Cortex of kidney (tissue), 1 donor: ENCODE data around the gene GRID2.

Source experiments
- DNase-seq: peaks from one replicate; lab custom pipeline; 2025; lab: John Stamatoyannopoulos, UW

Gene GRID2

DNA sequence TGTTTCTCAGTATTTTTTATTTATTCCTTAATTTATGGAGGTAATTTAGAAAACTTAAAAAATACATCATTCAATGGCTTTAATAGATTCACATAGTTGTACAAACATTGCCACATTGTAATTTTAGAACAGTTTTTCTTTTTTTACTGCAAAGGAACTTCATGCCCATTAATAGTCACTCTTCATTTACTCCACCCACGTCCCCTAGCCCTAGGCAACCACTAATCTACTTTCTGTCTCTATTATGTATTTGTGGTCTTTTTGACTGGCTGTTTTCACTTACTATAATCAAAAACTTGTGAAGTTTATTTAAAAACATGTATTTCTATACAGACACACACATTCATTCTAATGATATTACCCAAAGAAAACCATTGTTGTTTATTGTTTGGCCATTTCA is 664.8 kb downstream of the GRID2 start:
- DNase-seq: no peak

DNA sequence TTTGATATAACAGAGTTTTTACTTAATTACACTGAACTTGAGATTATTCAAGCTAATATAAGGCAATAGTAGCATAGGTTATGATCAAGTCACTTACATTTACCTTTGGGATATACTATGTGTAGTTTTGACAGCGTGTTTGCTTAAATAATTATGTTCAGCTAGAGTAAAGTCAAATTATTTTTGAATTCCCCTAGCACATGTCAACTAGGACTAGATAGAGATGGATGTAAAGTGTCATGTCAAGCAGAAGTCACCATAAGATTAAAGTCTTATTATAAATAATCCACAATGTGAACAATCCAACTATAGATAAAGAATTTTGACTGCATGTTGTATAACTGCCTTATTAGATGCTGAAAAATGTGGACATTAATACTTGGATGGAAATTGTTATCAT is 665.2 kb downstream of the GRID2 start:
- no peak for DNase-seq

DNA sequence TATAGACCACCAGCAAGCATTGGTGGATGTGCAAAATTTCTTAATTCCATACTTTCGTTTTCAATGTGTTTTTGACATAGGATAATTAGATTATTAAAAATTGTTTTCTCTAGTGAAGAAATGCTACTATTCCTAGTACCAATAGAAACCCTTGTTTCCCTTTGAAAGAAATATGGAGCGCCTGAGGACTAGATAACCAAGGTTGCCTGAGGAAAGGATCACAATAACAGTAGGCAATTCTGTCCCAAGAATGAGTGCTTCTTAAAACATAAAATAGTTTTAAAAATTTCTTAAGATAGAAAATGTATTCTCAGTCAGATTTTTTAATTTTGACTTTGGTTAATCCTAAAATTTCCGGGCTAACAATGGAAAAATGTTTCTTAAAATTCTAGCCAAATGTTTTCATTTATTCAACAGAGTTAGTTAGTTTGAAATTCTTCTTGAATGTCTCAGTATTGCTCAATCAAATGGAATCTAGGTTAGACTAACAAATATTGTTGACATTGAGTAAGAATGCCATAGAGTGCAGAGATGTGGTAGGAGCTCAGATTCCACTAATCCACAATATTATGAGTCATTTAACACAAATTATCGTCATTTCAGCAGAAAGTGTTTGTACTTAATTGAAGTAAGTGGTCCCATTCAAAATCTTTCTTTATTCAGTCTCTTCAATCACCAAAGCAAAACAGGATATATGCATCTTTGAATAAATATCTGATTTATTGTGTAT is 666.0 kb downstream of the GRID2 start:
- no peak for DNase-seq

DNA sequence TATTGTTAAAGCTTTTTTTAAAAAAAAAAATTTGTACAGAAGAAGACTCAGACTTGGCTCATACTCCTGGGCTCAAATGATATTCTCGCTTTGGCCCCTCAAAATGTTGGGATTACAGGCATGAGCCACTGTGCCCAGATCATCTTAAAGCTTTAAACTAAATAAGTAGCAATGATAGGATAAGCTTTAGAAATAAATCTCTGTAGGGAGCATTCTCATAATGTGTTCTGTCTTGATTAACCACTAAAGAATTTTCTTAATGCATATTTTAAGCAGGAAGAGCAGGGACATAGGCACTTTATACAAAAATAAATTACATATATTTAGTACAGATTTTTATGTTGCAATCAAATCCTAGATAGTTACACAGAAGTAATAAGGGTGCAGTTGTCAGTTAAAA is 667.2 kb downstream of the GRID2 start:
- no peak for DNase-seq

DNA sequence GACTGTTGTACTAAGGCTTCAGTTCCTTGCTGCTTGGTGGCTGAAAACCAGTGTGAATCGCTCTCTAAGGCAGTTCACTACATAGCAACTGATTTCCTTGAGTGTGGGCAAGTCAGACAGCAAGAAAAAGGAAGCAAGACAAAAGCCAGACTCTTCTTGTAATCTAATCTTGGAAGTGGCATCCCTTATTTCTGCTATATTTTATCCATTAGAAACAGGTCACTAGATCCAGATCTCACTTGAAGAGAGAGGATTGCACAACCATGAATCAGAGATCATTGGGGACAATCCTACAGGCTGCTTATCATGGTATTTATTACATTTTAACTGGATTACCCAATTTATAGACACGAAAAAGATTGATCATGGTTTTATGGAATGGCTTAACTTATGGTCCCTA is 684.5 kb downstream of the GRID2 start:
- DNase-seq: no peak

DNA sequence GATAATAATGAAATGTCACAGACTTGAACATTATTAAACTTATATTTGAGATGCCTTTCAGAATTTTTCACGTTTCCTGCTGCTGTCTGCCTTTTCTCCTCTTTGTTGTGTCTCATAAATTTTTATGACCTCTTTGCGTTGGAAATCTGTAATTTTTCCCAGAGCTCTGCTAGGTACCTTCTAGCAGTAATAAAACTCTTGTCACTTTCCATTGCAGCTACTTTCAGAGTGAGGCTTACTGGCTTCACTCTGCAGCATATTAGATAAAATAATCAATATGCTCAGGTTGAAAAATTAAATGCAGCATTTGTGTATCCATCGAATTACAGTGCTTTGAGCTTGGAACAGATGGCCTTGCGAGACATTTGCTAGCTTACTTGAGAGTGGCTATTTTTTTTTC is 689.0 kb downstream of the GRID2 start:
- DNase-seq: no peak

DNA sequence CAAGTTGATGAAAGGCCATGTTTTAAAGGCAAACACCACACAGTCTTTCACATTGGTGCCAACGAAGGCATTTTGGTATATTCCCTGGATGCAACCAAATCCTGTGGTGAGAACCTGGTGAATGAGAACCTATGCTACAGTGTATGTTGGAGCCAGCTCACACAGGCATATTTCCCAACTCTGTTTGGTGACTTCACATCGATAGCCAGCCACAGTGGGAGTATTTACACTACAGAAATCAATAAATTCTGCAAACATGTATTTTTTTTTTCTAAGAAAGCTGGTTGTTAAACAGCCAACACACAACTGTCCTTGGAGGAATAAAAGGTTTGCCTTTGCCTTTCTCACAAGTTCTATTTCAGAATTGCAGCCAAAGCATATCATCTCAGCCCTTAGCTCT is 691.0 kb downstream of the GRID2 start:
- no peak for DNase-seq

DNA sequence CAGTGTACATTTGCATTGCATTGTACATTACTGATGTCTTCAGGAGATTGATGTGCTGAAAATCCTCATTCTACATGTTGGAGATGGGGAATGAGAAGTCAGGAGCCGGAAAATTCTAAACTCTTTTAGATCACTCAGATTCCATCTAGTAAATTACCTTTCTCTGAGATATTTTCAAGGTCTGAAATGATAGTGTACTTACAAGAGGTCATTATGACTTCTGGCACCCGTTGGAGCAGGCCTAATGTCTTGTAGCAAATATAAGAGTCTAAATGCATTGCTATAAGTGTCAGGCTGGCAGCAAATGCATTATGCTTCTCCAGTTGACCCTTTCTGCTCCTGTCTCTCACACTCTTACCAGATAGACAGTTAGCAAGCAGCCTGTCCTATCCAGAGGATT is 692.8 kb downstream of the GRID2 start:
- no peak for DNase-seq

DNA sequence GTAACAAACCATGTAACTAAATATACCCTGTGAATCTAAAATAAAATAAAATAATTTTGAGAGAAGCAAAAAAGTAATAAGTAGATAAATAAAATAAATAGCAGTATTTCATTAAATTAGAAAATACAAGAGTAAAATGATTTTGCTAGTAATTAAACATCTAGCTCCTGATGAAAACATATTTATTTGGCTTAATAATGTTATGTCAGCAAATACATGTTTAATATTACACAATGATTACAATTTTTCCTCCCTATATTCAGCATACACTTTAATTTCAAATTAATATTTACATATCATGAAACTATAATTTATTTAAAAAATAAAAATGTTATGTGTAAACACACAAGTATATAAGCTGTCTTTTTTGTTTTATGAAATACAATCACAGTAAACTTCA is 697.1 kb downstream of the GRID2 start:
- DNase-seq: no peak

DNA sequence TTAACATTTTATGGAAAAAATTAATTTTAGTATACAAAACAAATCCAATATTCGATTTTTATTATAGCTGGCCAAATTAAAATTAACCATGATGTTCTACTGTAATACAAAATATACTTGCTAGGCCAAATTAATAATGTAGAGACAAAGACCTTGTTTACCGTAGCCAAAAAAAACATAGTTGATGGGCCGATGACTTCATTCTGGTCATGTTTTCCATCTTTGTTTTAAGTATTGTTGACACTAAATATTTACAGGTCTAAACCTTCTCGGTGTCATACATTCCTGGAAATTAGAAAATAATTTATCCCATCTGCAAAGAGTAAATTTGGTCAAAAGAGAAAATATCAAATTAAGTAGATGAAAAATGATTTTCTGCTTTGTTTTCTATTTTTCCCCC is 698.5 kb downstream of the GRID2 start:
- no peak for DNase-seq

DNA sequence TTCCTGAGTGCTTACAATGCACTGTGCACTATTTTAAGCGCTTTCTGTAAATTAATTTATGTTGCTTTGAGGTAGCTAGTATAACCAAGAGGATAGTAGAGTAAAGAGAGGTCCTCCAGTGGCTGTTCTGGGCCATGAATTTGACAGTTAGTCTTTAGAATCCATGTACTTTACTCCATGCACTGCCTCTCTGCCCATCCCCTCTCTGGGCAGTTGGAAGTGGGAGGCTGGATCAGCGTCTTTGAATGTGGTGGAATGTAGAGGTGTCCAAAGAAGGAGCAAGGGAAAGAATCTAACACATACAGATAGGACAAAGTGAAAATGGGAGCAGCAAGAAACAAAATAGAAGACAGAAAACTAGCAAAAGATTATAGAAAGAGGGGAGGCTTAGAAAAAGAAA is 712.6 kb downstream of the GRID2 start:
- no peak for DNase-seq

DNA sequence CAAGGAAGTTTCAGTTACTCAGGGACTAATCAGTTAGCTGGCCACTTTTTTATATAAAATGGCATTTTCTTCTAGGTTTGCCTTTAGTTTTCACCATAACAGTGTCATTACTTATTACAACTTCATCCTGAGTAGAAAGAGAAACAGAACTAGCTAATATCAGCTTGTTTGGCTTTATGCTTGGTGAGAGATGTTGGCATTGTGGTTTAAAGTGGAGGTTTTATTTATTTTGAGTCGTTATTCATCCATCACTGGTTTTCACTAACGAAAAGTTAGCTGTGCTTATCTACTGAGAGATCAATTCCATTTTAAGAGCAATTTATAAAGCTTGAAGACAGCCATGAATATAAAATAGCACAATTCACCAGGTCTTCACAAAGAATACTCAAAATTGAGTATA is 714.5 kb downstream of the GRID2 start:
- DNase-seq: no peak

DNA sequence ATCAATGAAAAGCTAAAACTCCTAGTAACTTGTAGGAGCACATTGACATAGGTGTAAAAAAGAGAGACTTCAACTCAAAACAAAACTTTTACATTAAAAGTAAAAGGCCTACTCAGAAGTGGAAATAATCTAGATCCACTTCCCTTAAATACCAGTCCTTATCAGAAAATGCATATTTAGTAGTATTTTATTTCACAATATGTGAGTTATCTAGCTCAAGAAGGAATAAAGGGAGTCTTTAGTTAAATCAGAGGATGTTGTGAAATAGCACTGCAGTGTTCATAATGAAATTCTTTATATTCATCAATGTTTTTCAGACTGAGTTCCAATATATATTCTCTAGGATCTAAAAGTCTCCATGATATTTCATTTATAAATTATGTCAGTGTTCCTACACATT is 715.0 kb downstream of the GRID2 start:
- no peak for DNase-seq

DNA sequence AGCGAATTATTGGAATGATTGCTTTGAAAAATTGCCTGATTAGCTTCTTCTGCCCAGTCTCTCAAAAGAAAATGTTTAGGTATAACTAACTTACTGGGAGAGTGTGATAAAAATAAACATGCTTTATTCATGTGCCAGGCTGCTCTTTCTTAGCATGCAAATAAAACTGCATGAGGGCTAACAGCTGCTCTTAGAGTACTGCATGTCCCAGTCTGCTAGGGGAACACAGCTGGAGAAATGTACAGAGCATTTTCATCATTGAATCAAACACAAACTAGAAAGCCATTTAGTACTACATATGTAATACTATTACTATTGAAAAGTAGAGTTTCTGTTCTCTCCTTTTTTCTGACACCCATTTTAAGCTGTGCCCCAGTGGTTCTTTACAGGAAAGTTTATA is 726.0 kb downstream of the GRID2 start:
- no peak for DNase-seq

DNA sequence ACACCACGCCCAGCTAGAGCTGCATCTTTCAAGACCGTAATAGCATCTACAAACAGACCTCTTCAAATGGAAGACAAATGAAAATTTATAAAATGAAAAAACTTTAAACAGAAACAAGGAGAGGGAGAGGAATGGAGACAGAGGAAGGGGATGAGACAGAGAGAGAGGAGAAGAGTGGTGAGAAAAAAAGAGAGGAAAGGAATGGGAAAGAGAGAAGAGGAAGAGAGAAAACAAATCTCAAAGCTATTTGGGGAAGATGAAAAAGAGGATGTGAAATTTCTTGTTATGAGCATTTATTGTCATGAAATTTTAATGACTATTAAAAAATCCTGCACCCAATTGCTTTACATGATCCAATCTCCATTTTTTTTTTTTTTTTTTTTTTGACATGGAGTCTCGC is 726.9 kb downstream of the GRID2 start:
- DNase-seq: no peak

DNA sequence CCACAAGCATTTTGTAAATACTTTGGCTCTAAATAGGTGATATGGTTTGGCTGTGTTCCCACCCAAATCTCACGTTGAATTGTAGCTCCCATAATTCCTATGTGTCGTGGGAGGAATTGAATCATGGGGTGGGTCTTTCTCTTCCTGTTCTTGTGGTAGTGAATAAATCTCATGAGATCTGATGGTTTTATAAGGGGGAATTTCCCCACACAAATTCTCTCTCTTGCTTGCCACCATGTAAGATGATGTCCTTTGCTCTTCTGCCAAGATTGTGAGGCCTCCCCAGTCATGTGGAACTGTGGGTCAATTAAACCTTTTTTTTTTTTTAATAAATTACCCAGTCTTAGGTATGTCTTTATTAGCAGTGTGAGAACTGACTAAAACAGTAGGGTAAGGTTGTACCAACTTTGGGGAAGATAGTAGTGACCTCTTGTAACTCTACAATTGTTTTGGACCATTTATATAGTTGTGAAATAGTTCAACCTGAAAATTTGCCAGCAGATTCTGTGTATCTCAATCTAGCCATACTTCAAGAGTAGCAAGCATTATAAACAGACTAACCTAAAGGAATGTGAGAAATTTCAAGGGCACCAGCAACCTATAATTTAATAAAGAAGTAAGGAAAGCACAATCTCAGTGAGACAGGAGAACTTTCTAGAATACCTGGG is 727.8 kb downstream of the GRID2 start:
- DNase-seq: no peak

DNA sequence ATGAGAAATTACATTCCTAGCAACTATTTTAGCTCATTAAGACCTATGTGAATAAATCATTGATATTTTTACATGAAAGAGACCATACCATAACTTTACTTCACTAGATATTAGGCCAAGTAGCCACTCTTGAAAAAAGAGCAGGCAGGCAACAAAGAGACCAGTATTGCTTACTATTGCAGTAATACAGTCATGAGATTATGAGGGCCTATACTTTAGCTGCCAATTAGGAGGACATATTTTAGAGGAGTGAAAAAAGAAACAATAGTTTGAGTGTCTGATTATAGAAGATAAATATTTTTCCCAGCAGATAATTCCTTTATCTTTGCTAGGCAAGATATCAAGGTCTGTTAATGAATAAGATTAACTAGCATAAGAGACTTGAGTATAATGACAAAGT is 739.0 kb downstream of the GRID2 start:
- no peak for DNase-seq

DNA sequence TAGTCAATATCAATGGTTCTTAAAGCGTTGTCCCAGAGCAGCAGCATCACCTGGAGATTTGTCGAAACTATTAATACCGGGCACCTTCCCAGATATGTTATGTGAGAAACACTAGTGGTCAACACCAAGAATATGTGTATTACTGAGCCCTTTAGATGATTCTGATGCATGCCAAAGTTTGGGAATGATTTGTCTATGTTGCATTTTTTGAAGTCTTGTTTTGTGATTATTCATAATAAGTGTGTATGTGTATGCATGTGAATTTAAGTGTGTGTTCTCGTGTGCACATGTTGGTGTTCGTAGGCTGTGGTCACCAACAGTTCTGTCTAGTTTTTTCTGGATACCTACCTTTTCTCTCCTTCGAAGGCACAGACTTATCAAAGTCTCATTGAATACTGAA is 749.4 kb downstream of the GRID2 start:
- no peak for DNase-seq

DNA sequence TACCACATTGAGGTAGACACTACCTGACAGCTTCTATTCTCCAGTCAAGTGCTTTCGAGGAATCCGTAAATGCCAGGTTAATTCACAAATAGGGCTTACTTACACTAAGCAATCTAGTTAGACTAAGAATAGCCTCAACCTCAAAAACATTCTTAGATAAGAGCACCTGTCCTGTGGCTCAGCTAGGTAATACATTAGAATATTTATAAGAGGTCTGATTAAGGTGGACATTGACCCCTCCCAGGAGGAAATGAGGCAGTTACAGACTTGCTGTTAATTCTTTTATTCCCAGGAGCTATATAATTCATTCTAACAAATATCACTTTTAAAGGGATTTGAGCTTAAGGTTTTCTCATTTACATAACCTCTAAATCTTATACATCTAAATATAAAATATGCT is 758.1 kb downstream of the GRID2 start:
- no peak for DNase-seq

DNA sequence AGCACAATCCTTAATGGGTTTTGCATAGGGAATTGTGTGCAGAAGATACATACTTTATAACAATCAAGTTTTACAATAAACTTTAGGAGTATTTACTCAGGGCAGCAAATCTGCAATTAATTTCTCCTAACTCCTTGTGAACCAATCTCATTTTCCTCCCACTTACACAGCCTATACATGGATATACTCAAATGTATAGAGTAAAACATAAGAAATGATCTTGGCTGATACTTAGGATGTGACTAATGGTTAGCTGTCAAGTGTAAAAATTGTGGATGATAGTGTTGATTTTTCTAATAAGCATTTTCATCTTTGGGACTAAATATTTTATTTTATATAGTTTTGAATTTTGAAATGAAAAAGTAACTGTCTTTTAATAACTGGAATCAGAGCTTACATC is 759.6 kb downstream of the GRID2 start:
- no peak for DNase-seq

DNA sequence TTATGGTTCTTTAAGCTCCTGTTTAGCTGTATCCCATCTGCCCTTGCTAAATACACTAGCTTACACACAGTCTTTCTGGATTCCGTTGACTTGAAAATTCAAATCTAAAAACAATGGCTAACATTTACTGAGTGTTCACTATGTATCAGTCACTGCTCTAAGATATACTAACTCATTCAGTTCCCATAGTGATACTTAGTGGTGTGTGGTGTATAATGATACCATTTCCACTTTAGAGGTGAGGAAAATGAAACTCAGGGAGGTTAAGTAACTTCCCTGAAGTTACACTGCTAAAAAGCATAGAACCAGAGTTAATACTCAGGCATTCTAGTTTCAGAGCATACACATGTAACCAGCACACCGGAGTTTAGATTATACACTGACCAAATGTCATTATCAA is 762.0 kb downstream of the GRID2 start:
- DNase-seq: no peak

DNA sequence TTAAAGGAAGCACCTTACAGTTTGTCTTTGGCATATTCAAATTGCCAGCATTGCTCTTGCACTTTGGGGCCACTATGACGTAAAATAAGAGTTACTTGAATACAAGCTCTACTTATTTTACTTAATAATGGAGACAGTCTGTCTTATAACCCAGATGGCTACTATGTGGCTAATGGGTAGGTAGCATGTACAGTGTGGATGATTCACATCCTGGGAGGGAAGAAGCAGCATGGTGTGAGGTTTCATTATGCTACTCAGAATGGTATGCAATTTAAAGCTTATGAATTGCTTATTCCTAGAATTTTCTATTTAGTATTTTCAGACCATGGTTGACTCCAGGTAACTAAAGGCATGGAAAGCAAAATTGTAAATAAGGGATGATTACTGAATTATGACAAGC is 763.0 kb downstream of the GRID2 start:
- DNase-seq: no peak

DNA sequence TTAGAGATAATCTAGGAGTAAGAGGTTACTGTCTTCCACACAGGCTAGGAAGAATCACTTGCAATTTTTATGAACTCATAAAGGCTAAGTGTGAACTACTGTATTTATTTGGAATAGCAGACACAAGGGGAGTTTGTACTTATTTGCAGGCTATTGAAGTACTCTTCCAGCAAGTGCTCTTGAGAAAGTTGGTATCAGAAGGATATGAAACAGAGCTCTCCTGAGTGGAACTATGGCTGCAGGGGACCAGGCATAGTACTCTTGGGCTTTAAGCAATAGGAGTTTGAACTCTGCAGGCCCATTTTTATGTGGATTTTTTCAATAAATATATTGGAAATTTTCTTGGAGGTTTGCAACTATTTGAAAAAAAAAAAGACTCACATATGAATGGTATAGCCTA is 768.5 kb downstream of the GRID2 start:
- no peak for DNase-seq

DNA sequence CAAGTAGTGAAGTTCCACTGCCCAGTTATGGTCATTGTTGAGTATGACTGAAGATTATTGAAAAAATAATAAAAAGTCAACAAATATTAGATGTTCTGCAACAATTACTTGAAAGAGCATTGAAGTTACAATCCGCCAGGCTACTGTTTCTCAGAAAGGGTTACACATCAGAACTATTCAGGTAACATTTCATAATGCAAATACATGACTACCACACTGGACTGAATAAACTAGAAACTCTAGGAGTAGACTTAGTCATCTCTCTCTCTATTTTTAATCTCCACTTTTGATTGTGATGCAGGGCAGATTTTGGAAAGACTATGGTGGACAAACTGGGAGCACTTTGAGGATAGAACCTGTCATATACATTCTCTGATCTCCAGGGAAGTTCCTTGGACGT is 776.5 kb downstream of the GRID2 start:
- no peak for DNase-seq
